ENCODE measurements around the gene MXRA8.
"Not testable (repeated sequence)": the region's sequence is repeated elsewhere in the genome, so short reads cannot be mapped to it uniquely, and the experiment has no call there.

Gene MXRA8

GRCh38 chr1:1387098-1388077 lies 29.0 kb upstream of the MXRA8 start:
- no peaks in the 10 kb centered on the region for H3K27me3 ChIP-seq (ENCODE audit: low read depth, low read length)
- H3K9me3 ChIP-seq (ENCODE audit: control insufficient read depth in 1 of 2, low read length in 2 of 2): no peaks in the 10 kb centered on the region
- peaks cover 52 to 64% of the 10 kb centered on the region in 2 donors for H3K36me3 ChIP-seq (ENCODE audit: control insufficient read depth in 1 of 2, insufficient read depth in 2 of 2, low read length in 2 of 2)
- no peak overlapping the region for H3K27ac ChIP-seq (ENCODE audit: low read length)
- no peak overlapping the region for H3K4me3 ChIP-seq (ENCODE audit: low read depth in 1 of 2, low read length in 2 of 2)
- H3K4me1 ChIP-seq (ENCODE audit: control insufficient read depth in 1 of 2, insufficient read depth in 2 of 2, low read length in 2 of 2): no peaks in the 10 kb centered on the region

- H3K36me3 ChIP-seq (ENCODE audit: control insufficient read depth in 1 of 2, insufficient read depth in 2 of 2, low read length in 2 of 2): peaks cover 38 to 58% of the 10 kb centered on the region in 2 donors
- no peaks in the 10 kb centered on the region for H3K4me1 ChIP-seq (ENCODE audit: control insufficient read depth in 1 of 2, insufficient read depth in 2 of 2, low read length in 2 of 2)
These were observed 27.6 kb upstream of the MXRA8 start for GRCh38 chr1:1385931-1386330.

GRCh38 chr1:1385339-1385738 lies 27.0 kb upstream of the MXRA8 start:
- H3K27ac ChIP-seq (ENCODE audit: low read length); H3K9me3 ChIP-seq (ENCODE audit: control insufficient read depth in 1 of 2, low read length in 2 of 2); H3K4me3 ChIP-seq (ENCODE audit: low read depth in 1 of 2, low read length in 2 of 2); H3K27me3 ChIP-seq (ENCODE audit: low read depth, low read length); H3K4me1 ChIP-seq (ENCODE audit: control insufficient read depth in 1 of 2, insufficient read depth in 2 of 2, low read length in 2 of 2): not testable (repeated sequence)
- H3K36me3 ChIP-seq (ENCODE audit: control insufficient read depth in 1 of 2, insufficient read depth in 2 of 2, low read length in 2 of 2): peaks cover 32 to 52% of the 10 kb centered on the region in 2 donors

More at GRCh38 chr1:1385931-1386330, 27.6 kb upstream of the MXRA8 start:
- Histone ChIP-seq H3K27me3 (ENCODE audit: low read depth, low read length) (no peaks in the 10 kb centered on the region), H3K9me3 (ENCODE audit: control insufficient read depth in 1 of 2, low read length in 2 of 2) (no peaks in the 10 kb centered on the region), H3K4me3 (ENCODE audit: low read depth in 1 of 2, low read length in 2 of 2) (no peak overlapping the region), H3K27ac (ENCODE audit: low read length) (no peak overlapping the region)

- no peaks in the 10 kb centered on the region for H3K9me3 ChIP-seq (ENCODE audit: control insufficient read depth in 1 of 2, low read length in 2 of 2)
- peaks cover 5 to 13% of the 10 kb centered on the region in 2 donors for H3K36me3 ChIP-seq (ENCODE audit: control insufficient read depth in 1 of 2, insufficient read depth in 2 of 2, low read length in 2 of 2)
- H3K27ac ChIP-seq (ENCODE audit: low read length): no peak overlapping the region
- H3K4me3 ChIP-seq (ENCODE audit: low read depth in 1 of 2, low read length in 2 of 2): no peak overlapping the region
- peaks cover 0 to under 1% of the 10 kb centered on the region in 2 donors for H3K4me1 ChIP-seq (ENCODE audit: control insufficient read depth in 1 of 2, insufficient read depth in 2 of 2, low read length in 2 of 2)
- H3K27me3 ChIP-seq (ENCODE audit: low read depth, low read length): no peaks in the 10 kb centered on the region
These were observed 22.9 kb upstream of the MXRA8 start for GRCh38 chr1:1381294-1381693.

- Histone ChIP-seq H3K27me3 (ENCODE audit: low read depth, low read length) (no peaks in the 10 kb centered on the region), H3K4me1 (ENCODE audit: control insufficient read depth in 1 of 2, insufficient read depth in 2 of 2, low read length in 2 of 2) (peaks cover 0 to 5% of the 10 kb centered on the region in 2 donors), H3K27ac (ENCODE audit: low read length) (no peak overlapping the region), H3K4me3 (ENCODE audit: low read depth in 1 of 2, low read length in 2 of 2) (no peak overlapping the region), H3K9me3 (ENCODE audit: control insufficient read depth in 1 of 2, low read length in 2 of 2) (no peaks in the 10 kb centered on the region), H3K36me3 (ENCODE audit: control insufficient read depth in 1 of 2, insufficient read depth in 2 of 2, low read length in 2 of 2) (peaks cover under 1 to 9% of the 10 kb centered on the region in 2 donors)
These were observed 22.5 kb upstream of the MXRA8 start for GRCh38 chr1:1380860-1381259.

GRCh38 chr1:1377540-1378205 lies 19.3 kb upstream of the MXRA8 start:
- H3K27me3 ChIP-seq (ENCODE audit: low read depth, low read length): no peaks in the 10 kb centered on the region
- peaks cover 6 to 24% of the 10 kb centered on the region in 2 donors for H3K4me1 ChIP-seq (ENCODE audit: control insufficient read depth in 1 of 2, insufficient read depth in 2 of 2, low read length in 2 of 2)
- H3K36me3 ChIP-seq (ENCODE audit: control insufficient read depth in 1 of 2, insufficient read depth in 2 of 2, low read length in 2 of 2): peaks cover 0 to 18% of the 10 kb centered on the region in 2 donors
- no peak overlapping the region for H3K4me3 ChIP-seq (ENCODE audit: low read depth in 1 of 2, low read length in 2 of 2)
- H3K27ac ChIP-seq (ENCODE audit: low read length): no peak overlapping the region
- no peaks in the 10 kb centered on the region for H3K9me3 ChIP-seq (ENCODE audit: control insufficient read depth in 1 of 2, low read length in 2 of 2)

GRCh38 chr1:1376551-1377226 lies 18.3 kb upstream of the MXRA8 start:
- H3K4me3 ChIP-seq (ENCODE audit: low read depth in 1 of 2, low read length in 2 of 2): no peak overlapping the region
- peaks cover 6 to 33% of the 10 kb centered on the region in 2 donors for H3K4me1 ChIP-seq (ENCODE audit: control insufficient read depth in 1 of 2, insufficient read depth in 2 of 2, low read length in 2 of 2)
- H3K27ac ChIP-seq (ENCODE audit: low read length): no peak overlapping the region
- H3K27me3 ChIP-seq (ENCODE audit: low read depth, low read length): no peaks in the 10 kb centered on the region
- peaks cover 0 to 17% of the 10 kb centered on the region in 2 donors for H3K36me3 ChIP-seq (ENCODE audit: control insufficient read depth in 1 of 2, insufficient read depth in 2 of 2, low read length in 2 of 2)
- H3K9me3 ChIP-seq (ENCODE audit: control insufficient read depth in 1 of 2, low read length in 2 of 2): no peaks in the 10 kb centered on the region

GRCh38 chr1:1374929-1375662 lies 16.7 kb upstream of the MXRA8 start, which contains the start of gene AURKAIP1:
AURKAIP1 (minus strand) TSS chr1:1375207; CDS start chr1:1374756, 451 bp downstream.
- peaks cover 0 to 12% of the 10 kb centered on the region in 2 donors for H3K36me3 ChIP-seq (ENCODE audit: control insufficient read depth in 1 of 2, insufficient read depth in 2 of 2, low read length in 2 of 2)
- H3K27me3 ChIP-seq (ENCODE audit: low read depth, low read length): no peaks in the 10 kb centered on the region
- H3K9me3 ChIP-seq (ENCODE audit: control insufficient read depth in 1 of 2, low read length in 2 of 2): no peaks in the 10 kb centered on the region
- H3K27ac ChIP-seq (ENCODE audit: low read length): peak within 1 kb of the TSS; percentile 85
- peak within 1 kb of the TSS; percentile 67 to 85 for H3K4me3 ChIP-seq (ENCODE audit: low read depth in 1 of 2, low read length in 2 of 2)
- peaks cover 6 to 39% of the 10 kb centered on the region in 2 donors for H3K4me1 ChIP-seq (ENCODE audit: control insufficient read depth in 1 of 2, insufficient read depth in 2 of 2, low read length in 2 of 2)

GRCh38 chr1:1374589-1374928 lies 16.2 kb upstream of the MXRA8 start:
- H3K27me3 ChIP-seq (ENCODE audit: low read depth, low read length): no peaks in the 10 kb centered on the region
- no peaks in the 10 kb centered on the region for H3K9me3 ChIP-seq (ENCODE audit: control insufficient read depth in 1 of 2, low read length in 2 of 2)
- H3K27ac ChIP-seq (ENCODE audit: low read length): peak overlapping the region; percentile 51
- peak overlapping the region; percentile 67 to 85 for H3K4me3 ChIP-seq (ENCODE audit: low read depth in 1 of 2, low read length in 2 of 2)
- H3K4me1 ChIP-seq (ENCODE audit: control insufficient read depth in 1 of 2, insufficient read depth in 2 of 2, low read length in 2 of 2): peaks cover 6 to 39% of the 10 kb centered on the region in 2 donors
- peaks cover 0 to 12% of the 10 kb centered on the region in 2 donors for H3K36me3 ChIP-seq (ENCODE audit: control insufficient read depth in 1 of 2, insufficient read depth in 2 of 2, low read length in 2 of 2)

- H3K4me3 ChIP-seq (ENCODE audit: low read depth in 1 of 2, low read length in 2 of 2): peak overlapping the region; percentile 67 to 85
- no peaks in the 10 kb centered on the region for H3K27me3 ChIP-seq (ENCODE audit: low read depth, low read length)
- peaks cover 6 to 39% of the 10 kb centered on the region in 2 donors for H3K4me1 ChIP-seq (ENCODE audit: control insufficient read depth in 1 of 2, insufficient read depth in 2 of 2, low read length in 2 of 2)
- H3K36me3 ChIP-seq (ENCODE audit: control insufficient read depth in 1 of 2, insufficient read depth in 2 of 2, low read length in 2 of 2): peaks cover 0 to 12% of the 10 kb centered on the region in 2 donors
- peak overlapping the region; percentile 51 for H3K27ac ChIP-seq (ENCODE audit: low read length)
- no peaks in the 10 kb centered on the region for H3K9me3 ChIP-seq (ENCODE audit: control insufficient read depth in 1 of 2, low read length in 2 of 2)
These were observed 15.6 kb upstream of the MXRA8 start for GRCh38 chr1:1373815-1374588.
